Endothelial cell of hepatic sinusoid (primary cell): Measurements from ENCODE around the gene PPP2R2B.

Source experiments
- in situ Hi-C: cut with HindIII; loops from 2 replicates; pipeline ENCODE4 v1.10.0; 2017; ENCODE audit warnings: low sequenced_read_pairs

Gene PPP2R2B

GRCh38 chr5:146878476-146879172, at the start of gene PPP2R2B:
Gene PPP2R2B, minus strand, starts transcription at chr5:146878757.
- in situ Hi-C loops = loop anchor here (5.0 kb wide), 1 partner anchor 54 kb away; no protein-coding TSS in a partner anchor

GRCh38 chr5:146924132-146924531, 45.6 kb upstream of the PPP2R2B start:
- in situ Hi-C loops = no loop called here

- in situ Hi-C loops = no loop called here
These were observed 42.7 kb upstream of the PPP2R2B start for GRCh38 chr5:146921225-146921624.

GRCh38 chr5:146920351-146920881, 41.9 kb upstream of the PPP2R2B start:
- in situ Hi-C loops = no loop called here

- in situ Hi-C loops = no loop called here
These were observed 40.7 kb upstream of the PPP2R2B start for GRCh38 chr5:146919304-146919703.

GRCh38 chr5:146917931-146918330, 39.4 kb upstream of the PPP2R2B start:
- in situ Hi-C loops = no loop called here

GRCh38 chr5:146912874-146913273, 34.3 kb upstream of the PPP2R2B start:
- in situ Hi-C loops = no loop called here

- in situ Hi-C loops = no loop called here
These were observed 31.7 kb upstream of the PPP2R2B start for GRCh38 chr5:146910239-146910638.

GRCh38 chr5:146909255-146910068, 30.9 kb upstream of the PPP2R2B start:
- in situ Hi-C loops = no loop called here

GRCh38 chr5:146906803-146907202, 28.2 kb upstream of the PPP2R2B start:
- in situ Hi-C loops = no loop called here

GRCh38 chr5:146904890-146905289, 26.3 kb upstream of the PPP2R2B start:
- in situ Hi-C loops = loop anchor here (5.0 kb wide), 2 partner anchors 57 to 83 kb away; no protein-coding TSS in a partner anchor

- in situ Hi-C loops = loop anchor here (5.0 kb wide), 2 partner anchors 59 to 81 kb away; no protein-coding TSS in a partner anchor
These were observed 25.2 kb upstream of the PPP2R2B start for GRCh38 chr5:146903789-146904188.

GRCh38 chr5:146902471-146902870, 23.9 kb upstream of the PPP2R2B start:
- in situ Hi-C loops = loop anchor here (5.0 kb wide), 2 partner anchors 60 to 80 kb away; no protein-coding TSS in a partner anchor

- in situ Hi-C loops = no loop called here
These were observed 18.5 kb upstream of the PPP2R2B start for GRCh38 chr5:146897061-146897460.

- in situ Hi-C loops = no loop called here
These were observed 16.4 kb upstream of the PPP2R2B start for GRCh38 chr5:146894753-146895521.

GRCh38 chr5:146893991-146894390, 15.4 kb upstream of the PPP2R2B start:
- in situ Hi-C loops = no loop called here

GRCh38 chr5:146892231-146892630, 13.7 kb upstream of the PPP2R2B start:
- in situ Hi-C loops = no loop called here

- in situ Hi-C loops = no loop called here
These were observed 13.0 kb upstream of the PPP2R2B start for GRCh38 chr5:146891511-146891910.

GRCh38 chr5:146890731-146891440, 12.3 kb upstream of the PPP2R2B start:
- in situ Hi-C loops = no loop called here

GRCh38 chr5:146890066-146890465, 11.5 kb upstream of the PPP2R2B start:
- in situ Hi-C loops = no loop called here
